Measurements from ENCODE around the gene EDAR. TPM values are rescaled to one million over a fixed set of nuclear protein-coding genes. Genes with fewer than 3 reads are reported as not detected.

The EDAR gene
- total RNA-seq, 2 donors from 2014 or later = not detected

DNA sequence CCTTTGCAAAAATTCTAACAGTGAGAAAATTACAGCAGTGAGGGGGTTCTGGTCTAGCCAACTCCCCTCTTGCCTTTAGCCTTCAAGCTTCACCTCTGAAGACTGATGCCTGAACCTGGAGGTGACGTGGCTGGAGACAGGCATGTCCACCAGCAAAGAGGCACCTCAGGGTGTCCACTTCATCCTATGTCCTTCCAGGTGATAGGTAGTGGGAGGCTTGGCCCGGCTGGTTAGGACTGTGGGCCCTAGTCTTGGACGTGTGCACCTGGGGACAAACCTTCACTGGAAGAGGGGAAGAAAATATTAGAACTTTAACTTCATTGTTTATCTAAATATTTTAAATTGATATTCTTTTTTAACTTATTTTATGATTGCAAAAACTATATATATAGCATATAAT lies 35.5 kb upstream of the EDAR start:
- Histone ChIP-seq H3K36me3 (no peaks in the 10 kb centered on the region), H3K9me3 (no peaks in the 10 kb centered on the region), H3K4me1 (ENCODE audit: control insufficient read depth in 1 of 2, low read depth in 2 of 2) (no peaks in the 10 kb centered on the region), H3K4me3 (no peak overlapping the region), H3K27ac (no peak overlapping the region), H3K27me3 (replicated peaks; ENCODE audit: insufficient read depth) (no peaks in the 10 kb centered on the region)
- TF ChIP-seq, protein P1, sequence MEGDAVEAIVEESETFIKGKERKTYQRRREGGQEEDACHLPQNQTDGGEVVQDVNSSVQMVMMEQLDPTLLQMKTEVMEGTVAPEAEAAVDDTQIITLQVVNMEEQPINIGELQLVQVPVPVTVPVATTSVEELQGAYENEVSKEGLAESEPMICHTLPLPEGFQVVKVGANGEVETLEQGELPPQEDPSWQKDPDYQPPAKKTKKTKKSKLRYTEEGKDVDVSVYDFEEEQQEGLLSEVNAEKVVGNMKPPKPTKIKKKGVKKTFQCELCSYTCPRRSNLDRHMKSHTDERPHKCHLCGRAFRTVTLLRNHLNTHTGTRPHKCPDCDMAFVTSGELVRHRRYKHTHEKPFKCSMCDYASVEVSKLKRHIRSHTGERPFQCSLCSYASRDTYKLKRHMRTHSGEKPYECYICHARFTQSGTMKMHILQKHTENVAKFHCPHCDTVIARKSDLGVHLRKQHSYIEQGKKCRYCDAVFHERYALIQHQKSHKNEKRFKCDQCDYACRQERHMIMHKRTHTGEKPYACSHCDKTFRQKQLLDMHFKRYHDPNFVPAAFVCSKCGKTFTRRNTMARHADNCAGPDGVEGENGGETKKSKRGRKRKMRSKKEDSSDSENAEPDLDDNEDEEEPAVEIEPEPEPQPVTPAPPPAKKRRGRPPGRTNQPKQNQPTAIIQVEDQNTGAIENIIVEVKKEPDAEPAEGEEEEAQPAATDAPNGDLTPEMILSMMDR (IDR thresholded peaks at IDR 0.05) = no peak
- DNase-seq (ENCODE audit: low spot score) = no peak
- no peak for ATAC-seq (ENCODE audit: insufficient number of reproducible peaks, low FRiP score, low read depth)

DNA sequence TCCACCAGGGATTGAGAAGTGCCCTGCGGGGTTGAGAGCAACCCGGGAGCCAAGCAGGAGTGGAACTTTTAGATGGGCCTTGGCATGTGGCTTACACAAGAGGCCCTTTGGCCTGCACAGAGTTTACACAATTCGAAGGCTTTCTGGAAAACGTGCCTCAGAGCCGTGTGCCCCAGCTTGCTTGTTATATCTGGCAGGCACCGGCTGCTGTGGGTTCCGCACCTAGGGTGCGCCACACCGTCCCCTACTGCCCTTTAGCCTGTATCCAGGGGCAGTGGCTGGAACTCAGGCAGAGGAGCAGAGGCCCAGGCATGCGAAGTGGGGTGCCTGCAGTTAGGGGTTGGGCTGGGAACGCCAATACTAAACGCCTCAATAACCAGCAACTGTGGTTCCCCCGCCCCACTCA lies 32.9 kb upstream of the EDAR start:
- no peak overlapping the region for H3K27ac ChIP-seq
- TF ChIP-seq, protein P1 (IDR thresholded peaks at IDR 0.05) = no peak
- H3K9me3 ChIP-seq = no peaks in the 10 kb centered on the region
- H3K4me1 ChIP-seq (ENCODE audit: control insufficient read depth in 1 of 2, low read depth in 2 of 2) = no peaks in the 10 kb centered on the region
- H3K4me3 ChIP-seq = no peak overlapping the region
- ATAC-seq (ENCODE audit: insufficient number of reproducible peaks, low FRiP score, low read depth) = no peak
- H3K36me3 ChIP-seq = no peaks in the 10 kb centered on the region
- DNase-seq (ENCODE audit: low spot score) = no peak
- H3K27me3 ChIP-seq (replicated peaks; ENCODE audit: insufficient read depth) = no peaks in the 10 kb centered on the region

DNA sequence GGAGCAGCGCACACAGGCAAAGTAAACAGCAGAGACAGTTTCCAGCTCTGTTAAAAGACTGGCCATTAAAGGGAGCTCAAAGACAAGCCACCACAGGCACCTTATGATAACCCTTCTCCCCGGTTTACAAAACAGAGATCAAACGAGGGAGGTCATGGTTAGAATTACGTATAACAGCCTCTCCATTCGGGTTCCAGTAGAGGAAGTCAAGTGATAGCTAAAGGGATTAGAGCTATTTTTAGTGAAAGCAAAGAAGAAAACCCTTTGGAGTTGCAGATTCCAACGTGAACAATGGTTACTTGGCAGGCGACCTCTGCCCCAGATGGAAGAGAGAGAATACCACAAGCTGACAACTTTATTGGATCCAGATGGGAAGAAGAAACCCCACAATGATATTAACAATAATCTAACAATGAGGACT lies 31.2 kb upstream of the EDAR start:
- no peaks in the 10 kb centered on the region for H3K36me3 ChIP-seq
- no peak overlapping the region for H3K27ac ChIP-seq
- H3K4me3 ChIP-seq = no peak overlapping the region
- H3K27me3 ChIP-seq (replicated peaks; ENCODE audit: insufficient read depth) = no peaks in the 10 kb centered on the region
- no peak for ATAC-seq (ENCODE audit: insufficient number of reproducible peaks, low FRiP score, low read depth)
- H3K4me1 ChIP-seq (ENCODE audit: control insufficient read depth in 1 of 2, low read depth in 2 of 2) = no peaks in the 10 kb centered on the region
- no peaks in the 10 kb centered on the region for H3K9me3 ChIP-seq
- DNase-seq (ENCODE audit: low spot score) = no peak
- TF ChIP-seq, protein P1 (IDR thresholded peaks at IDR 0.05) = no peak

DNA sequence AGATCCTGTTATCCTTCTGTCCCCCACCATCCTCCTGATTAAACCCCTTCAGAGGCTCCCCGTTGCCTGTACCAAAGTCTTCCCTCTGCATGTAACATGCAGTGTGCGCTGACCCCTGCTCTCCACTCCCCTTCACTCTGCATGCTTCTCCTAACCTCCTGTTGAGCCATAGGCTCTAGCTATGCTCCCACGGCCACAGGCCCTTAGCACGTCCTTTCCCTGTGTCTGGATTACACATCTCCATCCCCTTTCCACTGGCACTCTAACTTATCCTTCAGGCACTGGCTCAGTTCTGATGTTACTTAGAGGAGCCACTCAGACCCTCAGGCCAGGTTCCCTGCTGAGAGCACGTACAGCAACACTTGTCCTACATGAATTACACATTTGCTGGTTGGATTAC lies 29.4 kb upstream of the EDAR start:
- H3K4me3 ChIP-seq = no peak overlapping the region
- H3K9me3 ChIP-seq = no peaks in the 10 kb centered on the region
- TF ChIP-seq, protein P1 (IDR thresholded peaks at IDR 0.05) = no peak
- DNase-seq (ENCODE audit: low spot score) (no peak), ATAC-seq (ENCODE audit: insufficient number of reproducible peaks, low FRiP score, low read depth) (no peak)
- no peak overlapping the region for H3K27ac ChIP-seq
- no peaks in the 10 kb centered on the region for H3K36me3 ChIP-seq
- H3K27me3 ChIP-seq (replicated peaks; ENCODE audit: insufficient read depth) = no peaks in the 10 kb centered on the region
- no peaks in the 10 kb centered on the region for H3K4me1 ChIP-seq (ENCODE audit: control insufficient read depth in 1 of 2, low read depth in 2 of 2)

DNA sequence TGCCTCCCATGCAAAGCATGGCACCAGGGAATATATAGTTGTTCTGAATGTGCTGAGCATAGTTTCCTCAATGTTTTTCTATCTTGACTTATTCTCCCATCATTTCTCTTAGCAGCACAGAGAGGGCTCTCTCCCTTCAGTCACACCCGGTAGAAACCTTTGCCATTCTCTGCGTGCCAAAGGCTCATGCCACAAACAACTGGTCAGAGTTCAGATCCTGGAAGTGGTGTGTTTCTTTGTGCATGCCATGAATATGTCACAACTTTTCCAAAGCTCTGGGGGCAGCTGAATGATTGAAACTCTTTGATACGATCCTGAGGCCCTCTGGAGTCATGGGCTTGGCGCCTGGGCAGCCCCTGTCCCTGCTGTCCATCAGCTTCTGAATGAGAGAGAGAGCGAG lies 28.0 kb upstream of the EDAR start:
- TF ChIP-seq, protein P1 (IDR thresholded peaks at IDR 0.05) = no peak
- Histone ChIP-seq H3K27me3 (replicated peaks; ENCODE audit: insufficient read depth) (no peaks in the 10 kb centered on the region), H3K27ac (no peak overlapping the region), H3K4me3 (no peak overlapping the region), H3K4me1 (ENCODE audit: control insufficient read depth in 1 of 2, low read depth in 2 of 2) (no peaks in the 10 kb centered on the region), H3K9me3 (no peaks in the 10 kb centered on the region), H3K36me3 (no peaks in the 10 kb centered on the region)
- no peak for DNase-seq (ENCODE audit: low spot score)
- no peak for ATAC-seq (ENCODE audit: insufficient number of reproducible peaks, low FRiP score, low read depth)

All from thoracic aorta (tissue), 2 donors.